ENCODE results near the gene NSL1.

NSL1 gene

DNA sequence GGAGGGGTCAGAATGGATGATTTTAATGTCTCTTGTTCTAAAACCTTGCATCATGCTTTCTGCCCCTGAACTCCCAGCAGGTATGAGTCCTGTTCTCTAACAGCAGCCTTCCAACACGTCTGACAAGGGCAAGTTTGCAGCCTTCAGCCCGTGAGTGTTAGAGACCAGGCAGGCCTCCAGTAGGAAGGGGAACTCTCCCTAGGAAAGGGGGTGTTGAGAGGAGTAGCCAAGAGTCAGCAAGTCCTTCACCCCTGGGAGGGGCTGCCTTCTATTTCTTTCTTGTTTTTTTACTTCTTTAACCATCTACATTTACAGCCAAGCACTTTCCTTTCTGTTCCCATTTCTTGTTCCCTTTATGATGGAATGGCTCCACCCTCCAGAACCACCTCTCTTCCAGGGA lies 106.1 kb downstream of the NSL1 start:
- DNase-seq (ENCODE audit: low spot score): no peak

DNA sequence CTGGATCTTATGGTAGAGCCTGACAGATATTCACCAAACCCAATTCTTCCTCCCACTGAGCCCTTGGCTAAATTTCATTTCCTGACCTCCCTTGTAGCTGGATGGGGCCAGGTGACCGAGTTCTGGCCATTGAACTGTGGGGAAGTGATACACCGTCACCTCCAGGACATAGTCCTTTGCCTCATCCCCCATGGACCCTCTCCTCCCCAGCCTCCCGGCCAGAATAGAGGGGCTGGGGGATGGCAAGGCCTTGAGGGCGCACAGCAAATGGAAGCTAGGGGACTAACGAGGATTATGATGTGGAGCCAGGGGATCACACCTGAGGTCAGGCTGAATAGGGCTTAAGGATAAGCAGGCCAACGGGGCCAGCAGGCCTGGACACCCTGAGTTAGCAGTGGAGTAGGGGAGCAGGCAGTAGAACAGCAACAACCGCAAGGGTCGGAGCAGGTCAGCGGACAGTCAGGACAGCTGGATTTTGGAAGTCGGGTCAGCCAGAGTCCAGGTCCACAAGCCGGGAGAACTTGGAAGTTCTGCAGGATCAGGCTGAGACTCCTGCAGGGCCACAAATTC lies 107.0 kb downstream of the NSL1 start:
- DNase-seq (ENCODE audit: low spot score): no peak

DNA sequence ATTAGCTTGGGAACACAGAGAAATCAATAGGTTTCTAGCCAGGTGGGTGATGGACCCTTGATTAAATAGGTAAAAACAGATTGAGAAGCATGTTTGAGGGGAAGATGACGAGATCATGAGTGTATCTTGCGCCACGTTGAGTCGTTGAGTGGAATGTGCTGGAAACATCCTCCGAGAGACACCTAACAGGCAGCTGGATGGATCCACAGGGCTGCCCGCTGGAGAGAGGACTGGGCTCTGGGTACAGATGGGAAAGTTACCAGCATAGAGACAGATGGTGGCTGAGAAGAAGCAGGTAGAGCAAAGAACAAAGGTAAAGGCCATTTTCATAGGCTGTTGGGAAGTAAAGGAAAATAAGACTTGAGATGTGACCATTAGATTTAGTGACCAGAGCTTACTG lies 107.5 kb downstream of the NSL1 start:
- no peak for DNase-seq (ENCODE audit: low spot score)

DNA sequence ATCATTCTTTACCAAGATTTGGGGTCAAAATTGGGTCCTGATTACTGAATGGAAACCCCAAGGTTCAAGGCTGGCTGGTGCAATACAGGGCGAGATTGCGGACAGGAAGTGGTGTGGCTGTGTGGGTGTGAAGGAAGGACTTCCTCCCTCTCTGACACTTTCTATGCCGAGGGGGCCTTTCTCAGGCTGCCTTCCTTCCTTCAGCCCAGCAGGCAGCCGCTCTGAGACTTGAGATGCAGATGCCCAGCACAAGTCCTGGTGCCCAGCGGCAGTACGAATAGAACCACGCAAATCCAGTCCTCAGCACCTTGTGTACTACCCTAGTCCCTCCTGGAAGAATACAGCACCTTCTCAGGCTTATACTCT lies 108.2 kb downstream of the NSL1 start:
- no peak for DNase-seq (ENCODE audit: low spot score)

DNA sequence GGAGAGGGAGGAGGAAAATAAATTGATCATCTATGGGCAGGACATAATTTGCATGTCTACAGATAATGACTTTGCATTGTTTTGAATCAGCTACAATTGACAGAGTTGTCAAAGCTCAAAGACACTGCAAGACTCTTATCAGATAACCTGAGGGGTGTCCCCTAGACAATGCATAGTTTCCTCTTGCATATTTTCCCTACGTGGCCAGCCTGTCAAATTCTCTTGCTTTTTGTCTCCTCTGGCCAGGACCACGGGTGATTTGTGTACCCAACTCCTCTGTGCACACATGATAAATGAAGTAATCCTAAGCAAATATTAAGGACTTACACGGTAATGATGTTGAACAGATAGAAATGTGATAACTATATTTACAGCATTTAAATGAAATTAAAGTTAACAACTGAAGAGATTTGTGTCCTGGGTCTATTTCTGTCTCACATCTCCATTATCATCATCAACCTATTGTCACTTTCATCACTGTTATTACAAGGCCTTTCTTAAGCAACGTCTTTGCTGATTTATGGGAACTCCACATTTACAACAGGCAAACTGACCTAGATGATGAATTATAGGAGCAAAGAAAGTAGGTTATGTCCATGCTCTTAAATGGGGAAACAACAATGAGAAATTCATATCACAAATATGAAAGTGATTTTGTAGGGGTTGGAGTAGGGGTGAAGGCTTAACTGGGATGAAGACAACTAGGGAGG lies 110.7 kb downstream of the NSL1 start:
- DNase-seq (ENCODE audit: low spot score): no peak

DNA sequence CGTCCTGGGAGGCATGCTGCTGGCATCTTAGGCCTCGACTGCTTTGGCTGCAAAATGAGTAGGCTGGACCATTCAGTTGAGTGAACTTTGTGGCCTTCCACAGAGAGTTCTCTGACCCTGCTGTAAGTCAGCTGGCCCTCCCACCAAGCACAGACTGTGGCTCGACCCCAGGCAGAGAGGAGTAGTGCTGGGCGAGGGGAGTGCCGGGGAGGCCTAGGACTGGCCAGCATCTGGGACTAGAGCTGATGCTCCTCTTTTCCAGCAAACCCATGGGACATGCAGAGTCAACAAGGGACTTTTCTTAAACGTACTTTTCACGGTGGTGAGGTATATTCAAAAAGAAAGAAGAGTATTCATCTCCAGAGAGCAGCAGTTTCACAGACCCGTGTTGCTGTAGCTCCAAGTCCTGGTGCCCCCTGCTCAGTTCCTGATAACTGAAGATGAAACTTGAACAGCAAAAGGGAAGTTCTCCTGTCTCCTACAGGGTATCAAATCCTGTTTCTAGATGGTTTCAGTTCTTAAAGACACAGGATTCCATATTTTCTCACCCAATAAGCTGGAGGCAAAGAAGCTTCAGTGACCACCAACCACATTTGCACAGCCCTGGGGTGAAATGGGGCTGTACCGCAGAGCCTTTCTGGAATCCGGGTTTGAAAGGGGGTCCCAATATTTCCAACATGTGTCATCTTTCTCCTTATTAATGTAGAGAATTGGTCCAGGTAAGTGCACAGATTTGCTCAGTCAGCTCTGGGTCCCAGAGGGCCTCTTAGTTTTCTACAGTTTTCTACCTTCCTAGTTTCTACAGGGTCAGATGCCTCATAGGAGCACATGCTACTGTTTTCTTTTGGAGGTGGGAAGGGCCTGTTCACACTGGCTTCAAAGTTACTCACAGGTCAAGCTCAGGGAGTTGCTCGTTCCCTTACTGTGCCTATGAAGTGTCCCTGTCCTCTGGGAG lies 112.8 kb downstream of the NSL1 start:
- no peak for DNase-seq (ENCODE audit: low spot score)

DNA sequence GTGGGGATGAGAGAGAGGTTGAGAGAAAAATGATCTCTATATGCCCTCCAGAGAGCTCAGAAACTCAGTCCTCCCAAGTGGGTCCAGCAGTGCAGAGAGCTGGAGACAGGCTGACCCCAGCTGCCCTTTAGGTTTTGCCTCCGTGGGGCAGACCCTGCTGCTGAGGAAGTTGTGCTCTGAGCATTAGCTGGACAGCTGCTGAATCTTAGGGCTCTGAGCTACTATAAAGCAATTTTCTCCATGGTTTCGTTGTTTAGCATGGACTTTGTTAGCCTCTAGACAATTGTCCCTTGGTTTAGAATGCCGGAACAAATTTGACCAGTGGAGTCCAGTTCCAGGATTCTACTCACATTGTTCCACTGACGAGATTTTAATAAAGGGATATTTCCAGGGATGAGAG lies 114.0 kb downstream of the NSL1 start:
- DNase-seq (ENCODE audit: low spot score): no peak

DNA sequence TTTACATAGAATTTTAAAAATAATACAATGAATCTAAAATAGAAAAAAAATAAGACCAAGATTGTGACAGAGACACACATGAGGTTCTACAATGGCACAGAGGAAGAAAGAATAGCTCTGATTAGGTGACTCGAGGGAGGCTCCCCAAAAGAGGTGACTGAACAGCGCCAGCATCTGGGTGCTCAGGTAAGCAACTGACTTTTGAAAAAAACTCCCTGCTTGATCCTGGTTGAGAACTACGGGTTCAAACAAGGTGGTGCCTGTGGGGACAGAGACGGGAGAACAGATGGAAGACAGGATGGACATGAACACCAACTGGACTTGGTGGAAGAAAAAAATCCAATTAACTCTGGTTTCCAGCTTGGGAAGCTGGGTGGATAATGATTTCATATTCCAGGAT lies 114.4 kb downstream of the NSL1 start:
- no peak for DNase-seq (ENCODE audit: low spot score)

Data from iPS-NIHi11 (cell line).